Measurements from ENCODE around the gene SYTL3.

DNA sequence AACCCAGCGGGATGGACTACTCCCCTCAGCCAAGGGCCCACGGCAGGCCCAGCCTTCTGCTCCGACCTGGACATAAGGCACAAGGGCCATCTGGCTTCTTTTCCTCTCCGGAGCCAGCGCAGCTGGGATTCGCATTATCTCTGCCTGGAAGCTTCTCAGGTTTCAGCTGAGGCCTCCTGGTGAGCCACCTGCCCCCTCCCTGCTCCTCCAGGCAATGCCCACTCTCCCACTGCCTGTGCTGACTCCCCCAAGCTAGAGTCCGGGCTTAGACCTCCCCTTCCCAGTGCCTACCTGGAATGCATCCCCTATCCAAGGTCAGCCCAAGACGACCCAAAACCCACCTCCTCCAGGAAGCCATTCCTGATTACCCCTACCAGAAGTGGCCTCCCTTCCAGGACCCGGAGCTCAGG lies 108.6 kb downstream of the SYTL3 start:
- TF ChIP-seq, protein P1, sequence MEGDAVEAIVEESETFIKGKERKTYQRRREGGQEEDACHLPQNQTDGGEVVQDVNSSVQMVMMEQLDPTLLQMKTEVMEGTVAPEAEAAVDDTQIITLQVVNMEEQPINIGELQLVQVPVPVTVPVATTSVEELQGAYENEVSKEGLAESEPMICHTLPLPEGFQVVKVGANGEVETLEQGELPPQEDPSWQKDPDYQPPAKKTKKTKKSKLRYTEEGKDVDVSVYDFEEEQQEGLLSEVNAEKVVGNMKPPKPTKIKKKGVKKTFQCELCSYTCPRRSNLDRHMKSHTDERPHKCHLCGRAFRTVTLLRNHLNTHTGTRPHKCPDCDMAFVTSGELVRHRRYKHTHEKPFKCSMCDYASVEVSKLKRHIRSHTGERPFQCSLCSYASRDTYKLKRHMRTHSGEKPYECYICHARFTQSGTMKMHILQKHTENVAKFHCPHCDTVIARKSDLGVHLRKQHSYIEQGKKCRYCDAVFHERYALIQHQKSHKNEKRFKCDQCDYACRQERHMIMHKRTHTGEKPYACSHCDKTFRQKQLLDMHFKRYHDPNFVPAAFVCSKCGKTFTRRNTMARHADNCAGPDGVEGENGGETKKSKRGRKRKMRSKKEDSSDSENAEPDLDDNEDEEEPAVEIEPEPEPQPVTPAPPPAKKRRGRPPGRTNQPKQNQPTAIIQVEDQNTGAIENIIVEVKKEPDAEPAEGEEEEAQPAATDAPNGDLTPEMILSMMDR (conservative IDR thresholded peaks at IDR 0.05; ENCODE audit: low read length), result no peak
- no peak for TF ChIP-seq EZH2phosphoT487 (IDR thresholded peaks at IDR 0.05; ENCODE audit: borderline replicate concordance)
